ENCODE data around the gene TMEM272. TPM values are rescaled to one million over a fixed set of nuclear protein-coding genes. Genes with fewer than 3 reads are reported as not detected.

Gene TMEM272
- total and polyA plus RNA-seq, 2 donors (not counting 3 experiments of a cell fraction or from before 2014, with no cell fraction given) = not detected

DNA sequence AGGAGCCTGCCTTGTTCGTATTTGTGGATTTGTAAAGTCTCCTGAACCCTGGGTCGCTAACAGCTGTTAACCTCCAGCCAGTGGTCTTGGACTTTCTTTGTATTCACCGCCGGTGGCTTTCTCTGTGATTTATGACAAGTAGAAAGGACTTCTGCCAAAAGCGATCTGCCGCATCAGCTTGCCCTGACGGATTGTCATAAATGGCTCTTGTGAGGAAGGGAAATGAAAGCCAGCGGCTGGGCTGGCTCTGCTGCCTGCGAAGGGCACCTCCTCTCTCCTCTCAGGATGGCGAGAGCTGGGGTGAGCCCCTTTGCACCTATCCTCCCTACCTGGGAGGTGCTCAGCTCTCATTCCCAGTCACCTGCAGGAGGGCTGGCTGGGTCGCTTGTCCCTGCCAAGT, 66.6 kb downstream of the TMEM272 start:
- H3K36me3 ChIP-seq (ENCODE audit: control insufficient read depth in 2 of 2, extremely low read depth in 1 of 2, insufficient read depth in 2 of 2, low read length in 2 of 2) = no peaks in the 10 kb centered on the region
- no peak overlapping the region for H3K9ac ChIP-seq (replicated peaks; ENCODE audit: extremely low read depth, insufficient read depth, low read length)
- no peaks in the 10 kb centered on the region for H3K9me3 ChIP-seq (replicated peaks; ENCODE audit: control insufficient read depth, insufficient read depth, low read length)
- no TSS peak for BruUV-seq (replicated peaks)
- H3K27me3 ChIP-seq (ENCODE audit: control insufficient read depth in 2 of 2, insufficient read depth in 2 of 2, low read length in 2 of 2) = peaks cover 0 to 2% of the 10 kb centered on the region in 2 experiments
- H3K79me2 ChIP-seq (ENCODE audit: control insufficient read depth, insufficient read depth, low read length) = no peaks in the 10 kb centered on the region
- no peaks in the 10 kb centered on the region for H4K20me1 ChIP-seq (replicated peaks; ENCODE audit: control insufficient read depth, extremely low read depth, insufficient read depth, low read length)
- intact Hi-C loops (cut with micrococcal nuclease) = no loop called here
- no peak overlapping the region for H3K4me3 ChIP-seq (replicated peaks in 1 of 3; ENCODE audit: insufficient read depth in 1 of 3, low read depth in 1 of 3, low read length in 3 of 3)
- CTCF ChIA-PET = no interaction called here
- no peak overlapping the region for H3K4me2 ChIP-seq (ENCODE audit: insufficient read depth, low read length)
- H2AFZ ChIP-seq (ENCODE audit: low read depth, low read length) = no peak overlapping the region
- POLR2A ChIA-PET = no interaction called here
- dilution Hi-C loops (cut with MboI; ENCODE audit: extremely low pct_ligation_motif_present, low sequenced_read_pairs) = no loop called here
- H3K4me1 ChIP-seq (ENCODE audit: control insufficient read depth, extremely low read depth, insufficient read depth, low read length) = no peaks in the 10 kb centered on the region
- FAIRE-seq = no peak
- TF ChIP-seq POLR2AphosphoS5 (IDR thresholded peaks at IDR 0.05; ENCODE audit: insufficient read depth, low read depth, low read length) = no peak
- no peak for TF ChIP-seq MYC (IDR thresholded peaks at IDR 0.05; ENCODE audit: low read depth, low read length)
- TF ChIP-seq, protein P1, sequence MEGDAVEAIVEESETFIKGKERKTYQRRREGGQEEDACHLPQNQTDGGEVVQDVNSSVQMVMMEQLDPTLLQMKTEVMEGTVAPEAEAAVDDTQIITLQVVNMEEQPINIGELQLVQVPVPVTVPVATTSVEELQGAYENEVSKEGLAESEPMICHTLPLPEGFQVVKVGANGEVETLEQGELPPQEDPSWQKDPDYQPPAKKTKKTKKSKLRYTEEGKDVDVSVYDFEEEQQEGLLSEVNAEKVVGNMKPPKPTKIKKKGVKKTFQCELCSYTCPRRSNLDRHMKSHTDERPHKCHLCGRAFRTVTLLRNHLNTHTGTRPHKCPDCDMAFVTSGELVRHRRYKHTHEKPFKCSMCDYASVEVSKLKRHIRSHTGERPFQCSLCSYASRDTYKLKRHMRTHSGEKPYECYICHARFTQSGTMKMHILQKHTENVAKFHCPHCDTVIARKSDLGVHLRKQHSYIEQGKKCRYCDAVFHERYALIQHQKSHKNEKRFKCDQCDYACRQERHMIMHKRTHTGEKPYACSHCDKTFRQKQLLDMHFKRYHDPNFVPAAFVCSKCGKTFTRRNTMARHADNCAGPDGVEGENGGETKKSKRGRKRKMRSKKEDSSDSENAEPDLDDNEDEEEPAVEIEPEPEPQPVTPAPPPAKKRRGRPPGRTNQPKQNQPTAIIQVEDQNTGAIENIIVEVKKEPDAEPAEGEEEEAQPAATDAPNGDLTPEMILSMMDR (IDR thresholded peaks at IDR 0.05; ENCODE audit: extremely low read depth in 1 of 2, insufficient read depth in 1 of 2, low read depth in 1 of 2, low read length in 2 of 2) = no peak
- no peak for TF ChIP-seq EZH2 (IDR thresholded peaks at IDR 0.05; ENCODE audit: borderline replicate concordance, low read depth, low read length, severe bottlenecking)
- no peak for TF ChIP-seq FOS (IDR thresholded peaks at IDR 0.05; ENCODE audit: borderline replicate concordance, insufficient read depth, low read length)
- no peak for TF ChIP-seq POLR2A (IDR thresholded peaks at IDR 0.05; ENCODE audit: low read depth, low read length)
- TF ChIP-seq JUN (IDR thresholded peaks at IDR 0.05; ENCODE audit: borderline replicate concordance, insufficient read depth, insufficient read length, low read depth) = no peak
- TF ChIP-seq GATA2 (IDR thresholded peaks at IDR 0.05; ENCODE audit: insufficient read depth, insufficient read length, low read depth, low read length) = no peak
- TF ChIP-seq, protein P2, sequence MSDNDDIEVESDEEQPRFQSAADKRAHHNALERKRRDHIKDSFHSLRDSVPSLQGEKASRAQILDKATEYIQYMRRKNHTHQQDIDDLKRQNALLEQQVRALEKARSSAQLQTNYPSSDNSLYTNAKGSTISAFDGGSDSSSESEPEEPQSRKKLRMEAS (IDR thresholded peaks at IDR 0.05; ENCODE audit: insufficient read depth, insufficient read length) = no peak
- no peak overlapping the region for H3K27ac ChIP-seq (ENCODE audit: insufficient read depth, low read depth, low read length)
- no peaks in the 10 kb centered on the region for H3K9me1 ChIP-seq (replicated peaks; ENCODE audit: control insufficient read depth, extremely low read depth, insufficient read depth, low read length)
- no peak for DNase-seq (ENCODE audit: low read depth, low spot score)

All from endothelial cell of umbilical vein (primary cell).